Left cardiac atrium (tissue), 4 donors: ENCODE data around the gene ANKFY1. TPM values are rescaled to one million over a fixed set of nuclear protein-coding genes. Genes with fewer than 3 reads are reported as not detected.
"Not testable (repeated sequence)": the region's sequence is repeated elsewhere in the genome, so short reads cannot be mapped to it uniquely, and the experiment has no call there.

Experiments used
- ATAC-seq, 2 donors: fragments of 200-7000 bp; cut with Tn5 transposase; one replicate each; pipeline ENCODE4 v1.9.1; 2020; ENCODE audit warnings: mild to moderate bottlenecking in 2 of 2, moderate library complexity in 2 of 2
- DNase-seq: peaks from one replicate; pipeline ENCODE4 v3.0.0-alpha.2; 2020
- intact Hi-C, 2 donors: fragments of 100-400 bp; cut with DNase I; formaldehyde crosslinking; loops; one replicate each; pipeline versions ENCODE4 v1.14.1 to v1.15.1; 2022 to 2023
- total RNA-seq, 2 donors: library from RNA; stranded (reverse); fragmentation: NEBNext Ultra II Directional; extraction: Animal tissue kit (Norgen Biotek cat#: 25700); gene quantifications; one replicate each; pipeline ENCODE4 v1.2.1, GENCODE V29; 2021
- donor health status: DM: no; HTN: yes; CAD: no.
- donor health status: DM: no; HTN: yes; CAD: no; lungs with severe emphysema.
- donor health status: DM: yes; HTN: yes; CAD: no.
- donor health status: Dilated cardiomyopathy.

Gene ANKFY1
- total RNA-seq, 2 donors from 2014 or later: 23.2 to 24.0 TPM

DNA sequence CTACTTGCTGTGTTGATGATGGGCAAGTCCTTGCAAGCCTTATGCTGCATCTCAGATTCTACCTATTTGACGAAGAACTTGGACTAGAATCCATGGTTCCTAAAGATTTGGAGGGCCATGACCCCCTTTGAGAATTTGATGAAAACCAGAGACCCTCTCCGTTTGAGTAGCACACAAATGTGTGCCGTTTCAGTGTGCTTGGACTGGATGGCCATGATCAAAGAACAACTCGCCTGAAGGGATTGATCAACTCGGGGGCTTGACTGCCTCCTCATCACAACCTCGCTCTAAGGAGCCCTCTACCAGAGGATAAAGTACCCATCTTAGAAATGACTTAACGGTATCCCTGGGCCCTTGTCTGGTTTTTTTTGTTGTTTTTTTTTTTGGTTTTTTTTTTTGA lies 2.8 kb upstream of the ANKFY1 start:
- ATAC-seq: no peak
- intact Hi-C loops: loop anchor here in 1 of 2 donors (10.0 kb wide), 1 partner anchor 52 kb away; no protein-coding TSS in a partner anchor
- DNase-seq: no peak

DNA sequence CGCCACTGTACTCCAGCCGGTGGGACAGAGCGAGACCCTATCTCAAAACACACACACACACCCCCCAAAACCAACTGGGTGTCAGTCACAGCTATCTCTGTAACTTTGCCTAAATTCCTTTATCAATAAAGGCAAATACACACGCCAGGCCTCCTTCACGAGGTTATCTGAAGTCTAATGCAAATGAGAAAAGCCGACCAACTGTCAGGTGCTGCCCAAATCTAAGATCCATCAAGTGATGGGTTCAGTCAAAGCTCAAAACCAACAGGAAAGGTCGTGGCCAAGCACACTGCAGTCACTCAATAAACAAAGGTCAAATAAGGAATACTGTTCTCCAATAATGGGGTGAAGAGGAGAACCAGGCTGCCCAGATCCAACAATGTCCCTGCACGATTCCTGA lies 1.1 kb downstream of the ANKFY1 start:
- intact Hi-C loops: loop anchor here in 1 of 2 donors (10.0 kb wide), 1 partner anchor 48 kb away; no protein-coding TSS in a partner anchor
- ATAC-seq (no peak), DNase-seq (no peak)

DNA sequence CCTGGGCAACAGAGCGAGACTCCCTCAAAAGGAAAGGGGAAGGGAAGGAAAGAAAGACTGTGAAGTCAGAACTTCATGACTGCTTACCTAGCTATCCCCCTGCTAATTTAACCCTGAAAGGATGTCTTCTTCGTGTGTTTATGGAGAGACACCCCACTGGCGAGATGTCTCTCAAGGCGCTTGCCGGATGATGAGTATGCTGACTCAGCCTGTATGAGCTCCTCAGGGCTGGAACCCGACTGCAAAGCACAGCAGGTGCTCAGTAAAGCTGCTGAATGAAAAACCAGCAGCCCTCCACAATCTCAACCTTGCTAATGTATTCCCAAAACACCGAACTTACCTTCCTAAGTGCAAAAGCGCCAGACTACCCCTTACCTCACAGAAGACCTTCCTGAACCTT lies 2.3 kb downstream of the ANKFY1 start:
- intact Hi-C loops: loop anchor here in 1 of 2 donors (10.0 kb wide), 1 partner anchor 47 kb away; no protein-coding TSS in a partner anchor

GRCh38 chr17:4258867-4259266 lies 4.9 kb downstream of the ANKFY1 start:
- ATAC-seq: no peak
- no peak for DNase-seq
- intact Hi-C loops: no loop called here

More for the DNA sequence above, 2.3 kb downstream of the ANKFY1 start:
- no peak for DNase-seq
- no peak for ATAC-seq

DNA sequence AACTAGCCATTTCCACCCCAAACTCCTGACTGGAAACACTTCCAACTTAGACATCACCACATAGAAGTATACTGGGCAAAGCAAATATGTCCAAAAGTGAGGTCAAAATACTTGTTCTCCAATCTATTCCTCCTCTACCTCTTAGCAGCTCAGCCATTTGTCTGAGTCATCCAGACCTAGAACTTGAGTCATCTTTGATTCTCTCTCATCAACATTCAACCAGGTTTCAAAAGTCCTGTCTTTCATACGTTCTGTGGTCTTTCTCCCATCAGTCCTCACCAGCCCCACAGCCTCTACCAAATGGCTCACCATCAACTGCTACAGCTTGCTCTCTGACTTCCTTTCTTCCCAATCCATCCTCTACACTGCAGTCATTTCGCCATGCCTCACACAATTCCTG lies 6.8 kb downstream of the ANKFY1 start:
- DNase-seq: no peak
- intact Hi-C loops: no loop called here
- ATAC-seq: no peak

DNA sequence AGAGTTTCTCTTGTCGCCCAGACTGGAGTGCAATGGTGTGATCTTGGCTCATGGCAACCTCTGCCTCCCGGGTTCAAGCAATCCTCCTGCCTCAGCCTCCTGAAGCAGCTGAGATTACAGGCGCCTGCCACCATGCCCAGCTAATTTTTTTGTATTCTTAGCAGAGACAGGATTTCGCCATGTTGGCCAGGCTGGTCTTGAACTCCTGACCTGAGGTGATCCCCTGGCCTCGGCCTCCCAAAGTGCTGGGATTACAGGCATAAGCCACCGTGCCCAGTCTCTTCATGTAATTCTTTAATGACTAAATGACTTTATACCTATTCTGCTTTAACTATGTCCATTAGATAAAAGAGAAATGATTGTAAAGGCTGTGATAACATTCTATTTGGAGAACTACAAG lies 8.5 kb downstream of the ANKFY1 start:
- ATAC-seq, intact Hi-C loops, DNase-seq: not testable (repeated sequence)

GRCh38 chr17:4250887-4251286 lies 12.9 kb downstream of the ANKFY1 start:
- DNase-seq (no peak), ATAC-seq (no peak)
- intact Hi-C loops: no loop called here

GRCh38 chr17:4249452-4250029 lies 14.2 kb downstream of the ANKFY1 start:
- ATAC-seq: no peak
- DNase-seq: no peak
- intact Hi-C loops: no loop called here

- intact Hi-C loops: no loop called here
- DNase-seq (no peak), ATAC-seq (no peak)
Observed at GRCh38 chr17:4248504-4249277, 15.1 kb downstream of the ANKFY1 start.

DNA sequence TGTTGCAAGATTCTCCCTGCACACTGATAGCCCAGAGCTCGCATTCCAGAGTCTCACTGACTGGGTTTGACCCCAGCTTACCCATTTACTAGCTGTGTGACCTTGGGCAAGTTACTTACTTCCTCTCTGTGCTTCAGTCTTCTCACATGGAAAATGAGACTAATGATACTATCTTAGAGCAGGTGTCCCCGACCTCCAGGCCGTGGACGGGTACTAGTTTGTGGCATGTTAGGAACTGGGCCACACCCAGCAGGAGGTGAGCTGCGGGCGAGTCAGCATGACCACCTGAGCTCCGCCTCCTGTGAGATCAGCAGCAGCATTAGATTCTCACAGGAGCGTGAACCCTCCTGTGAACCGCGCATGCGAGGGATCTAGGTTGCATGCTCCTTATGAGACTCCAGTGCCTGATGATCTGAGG lies 15.8 kb downstream of the ANKFY1 start:
- intact Hi-C loops: no loop called here
- ATAC-seq (no peak), DNase-seq (no peak)

GRCh38 chr17:4247361-4247970 lies 16.3 kb downstream of the ANKFY1 start:
- ATAC-seq (no peak), DNase-seq (no peak)
- intact Hi-C loops: no loop called here

DNA sequence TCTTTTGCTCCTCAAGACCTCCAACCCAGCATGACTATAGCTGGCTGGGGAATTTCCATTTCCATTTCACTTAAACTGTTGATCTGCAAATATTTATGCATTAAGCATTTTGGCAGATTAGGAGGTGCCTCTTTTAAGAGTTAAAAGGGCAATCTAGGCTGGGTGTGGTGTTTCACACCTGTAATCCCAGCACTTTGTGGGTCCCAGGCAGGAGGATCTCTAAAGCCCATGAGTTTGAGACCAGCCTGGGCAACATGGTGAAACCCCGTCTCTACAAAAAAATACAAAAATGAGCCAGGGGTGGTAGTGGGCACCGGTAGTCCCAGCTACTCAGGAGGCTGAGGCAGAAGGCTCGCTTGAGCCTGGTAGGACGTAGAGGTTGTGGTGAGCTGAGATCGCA lies 17.1 kb downstream of the ANKFY1 start:
- DNase-seq: no peak
- no peak for ATAC-seq
- intact Hi-C loops: no loop called here

- intact Hi-C loops: no loop called here
- ATAC-seq (no peak), DNase-seq (no peak)
Observed at GRCh38 chr17:4241535-4241934, 22.2 kb downstream of the ANKFY1 start.

- no peak for DNase-seq
- intact Hi-C loops: no loop called here
- no peak for ATAC-seq
Observed at GRCh38 chr17:4236456-4236855, 27.3 kb downstream of the ANKFY1 start.

- intact Hi-C loops: no loop called here
- ATAC-seq (no peak), DNase-seq (no peak)
Observed at GRCh38 chr17:4235372-4236279, 28.2 kb downstream of the ANKFY1 start.

DNA sequence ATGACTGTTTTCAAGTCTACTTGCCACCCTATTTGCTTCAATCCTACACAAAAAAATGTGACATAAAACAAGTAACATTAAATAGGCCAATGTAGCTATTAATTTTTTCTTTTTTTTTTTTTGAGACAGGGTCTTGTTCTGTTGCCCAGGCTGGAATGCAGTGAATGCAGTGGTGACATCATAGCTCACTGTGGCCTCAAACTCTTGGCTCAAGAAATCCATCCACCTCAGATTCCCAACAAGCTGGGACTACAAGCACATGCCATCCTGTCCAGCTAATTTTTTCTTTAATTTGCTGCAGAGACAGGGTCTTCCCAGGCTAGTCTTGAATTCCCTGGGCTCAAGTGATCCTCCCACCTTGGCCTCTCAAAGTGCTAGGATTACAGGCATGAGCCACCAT lies 29.4 kb downstream of the ANKFY1 start:
- no peak for DNase-seq
- ATAC-seq: no peak
- intact Hi-C loops: no loop called here

DNA sequence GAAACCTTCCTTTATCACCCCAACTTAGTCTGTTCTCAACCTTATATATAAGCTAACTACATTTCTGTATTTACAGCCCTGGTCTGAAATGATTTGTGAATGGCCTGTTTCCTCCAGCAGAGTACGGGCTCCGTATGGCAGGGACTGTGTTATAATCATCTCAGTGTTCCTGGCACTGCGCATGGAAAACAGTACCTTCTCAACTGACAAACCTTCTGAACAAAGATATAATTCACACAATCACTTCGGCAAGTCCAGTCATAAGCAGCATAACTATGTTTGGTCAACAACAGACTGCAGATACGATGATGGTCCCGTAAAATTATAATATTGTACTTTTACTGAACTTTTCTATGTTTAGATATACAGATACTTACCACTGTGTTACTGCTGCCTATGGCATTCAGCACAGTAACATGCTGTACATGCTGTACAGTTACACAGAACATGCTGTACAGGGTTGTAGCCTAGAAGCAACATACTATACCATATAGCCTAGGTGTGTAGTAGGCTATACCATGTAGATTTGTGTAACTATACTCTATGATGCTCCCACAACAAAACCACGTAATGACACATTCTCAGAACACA lies 30.0 kb downstream of the ANKFY1 start:
- peak in 1 of 2 donors; percentile 43 for ATAC-seq
- intact Hi-C loops: no loop called here

GRCh38 chr17:4232168-4232813 lies 31.5 kb downstream of the ANKFY1 start:
- intact Hi-C loops: no loop called here
- ATAC-seq (no peak), DNase-seq (no peak)

More for the DNA sequence above, 30.0 kb downstream of the ANKFY1 start:
- DNase-seq: no peak
